Ishikawa (cell line): ENCODE data around the gene RGP1.

Experiments
- CREB1 ChIP-seq: IDR thresholded peaks from 2 replicates; pipeline ENCODE4 v1.6.1; 2012; ENCODE audit warnings: low read depth
- EGR1 ChIP-seq: IDR thresholded peaks from 2 replicates; pipeline ENCODE4 v1.6.1; 2012
- EP300 ChIP-seq: IDR thresholded peaks from 2 replicates; pipeline ENCODE4 v1.6.1; 2012; ENCODE audit warnings: borderline replicate concordance
- MAX ChIP-seq: IDR thresholded peaks from 2 replicates; pipeline ENCODE4 v1.6.1; 2012
- RAD21 ChIP-seq: IDR thresholded peaks from 2 replicates; pipeline ENCODE4 v1.6.1; 2012; ENCODE audit warnings: low read depth
- REST ChIP-seq: IDR thresholded peaks from 2 replicates; pipeline ENCODE4 v1.6.1; 2012; ENCODE audit warnings: low read depth, mild to moderate bottlenecking
- TAF1 ChIP-seq: IDR thresholded peaks from 2 replicates; pipeline ENCODE4 v1.6.1; 2012; ENCODE audit warnings: low read depth, mild to moderate bottlenecking
- TCF12 ChIP-seq: IDR thresholded peaks from 2 replicates; pipeline ENCODE4 v1.6.1; 2012; ENCODE audit warnings: low read depth
- TEAD4 ChIP-seq: IDR thresholded peaks from 2 replicates; pipeline ENCODE4 v1.6.1; 2012
- USF1 ChIP-seq: IDR thresholded peaks from 2 replicates; pipeline ENCODE4 v1.6.1; 2012
- YY1 ChIP-seq: IDR thresholded peaks from 2 replicates; pipeline ENCODE4 v1.6.1; 2012; ENCODE audit warnings: low read depth
- ZBTB7A ChIP-seq: IDR thresholded peaks from 2 replicates; pipeline ENCODE4 v1.6.1; 2012; ENCODE audit warnings: low read depth

- no peak for TF ChIP-seq CREB1
- no peak for TF ChIP-seq TCF12
- TF ChIP-seq TAF1: no peak
- TF ChIP-seq REST: no peak
- no peak for TF ChIP-seq EGR1
- TF ChIP-seq RAD21: no peak
- TF ChIP-seq MAX: no peak
- no peak for TF ChIP-seq YY1
- no peak for TF ChIP-seq EP300
- TF ChIP-seq USF1: no peak
- TF ChIP-seq TEAD4: no peak
- no peak for TF ChIP-seq ZBTB7A
Observed at GRCh38 chr9:35700031-35700430, 49.1 kb upstream of the RGP1 start.
